ENCODE measurements around the gene KRT16.
"Not testable (repeated sequence)": the region's sequence is repeated elsewhere in the genome, so short reads cannot be mapped to it uniquely, and the experiment has no call there.

The KRT16 gene

GRCh38 chr17:41612376-41613160, at the start of gene KRT16:
KRT16 (minus strand) TSS chr17:41612767; CDS start chr17:41612688, 79 bp downstream.
- not testable (repeated sequence) for H3K36me3 Mint-ChIP-seq (ENCODE audit: low read depth); H3K4me3 Mint-ChIP-seq; H3K27ac Mint-ChIP-seq; H3K27me3 Mint-ChIP-seq (ENCODE audit: low read depth); H3K9me3 Mint-ChIP-seq; H3K4me1 Mint-ChIP-seq (ENCODE audit: low read depth)

DNA sequence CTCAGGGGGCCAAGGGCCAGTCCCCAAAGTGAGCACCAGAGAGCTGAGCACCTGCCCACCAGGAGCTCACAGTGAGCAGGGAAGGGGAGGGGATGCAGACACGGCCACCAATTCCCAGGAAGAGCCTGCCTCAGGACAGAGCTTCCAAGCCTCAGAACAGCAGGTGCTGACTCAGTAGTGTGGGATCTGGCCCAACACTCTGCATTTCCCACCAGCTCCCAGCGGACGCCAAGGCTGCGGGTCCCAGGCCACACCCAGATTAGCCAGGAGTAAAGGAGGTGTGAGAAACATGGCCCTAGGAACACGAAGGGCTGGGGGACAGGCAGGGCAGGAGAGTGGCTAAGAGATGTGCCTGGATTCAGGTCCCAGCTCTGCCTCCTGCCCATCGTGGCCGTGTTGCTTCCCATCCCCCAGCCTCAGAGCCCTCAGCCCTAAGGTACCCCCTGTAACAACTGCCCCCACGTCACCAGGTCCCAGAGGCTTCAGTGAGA, 47.7 kb upstream of the KRT16 start:
- H3K27ac Mint-ChIP-seq: no peak overlapping the region
- H3K27me3 Mint-ChIP-seq (ENCODE audit: low read depth): peaks cover 6% of the 10 kb centered on the region
- H3K36me3 Mint-ChIP-seq (ENCODE audit: low read depth): no peaks in the 10 kb centered on the region
- H3K4me3 Mint-ChIP-seq: no peak overlapping the region
- H3K4me1 Mint-ChIP-seq (ENCODE audit: low read depth): peaks cover 5% of the 10 kb centered on the region
- no peaks in the 10 kb centered on the region for H3K9me3 Mint-ChIP-seq

GRCh38 chr17:41659427-41660212, 47.1 kb upstream of the KRT16 start:
- Mint-ChIP-seq H3K4me1 (ENCODE audit: low read depth) (peaks cover 4% of the 10 kb centered on the region), H3K27ac (no peak overlapping the region), H3K4me3 (no peak overlapping the region), H3K36me3 (ENCODE audit: low read depth) (no peaks in the 10 kb centered on the region), H3K9me3 (no peaks in the 10 kb centered on the region), H3K27me3 (ENCODE audit: low read depth) (peaks cover 6% of the 10 kb centered on the region)

- Mint-ChIP-seq H3K4me3 (no peak overlapping the region), H3K27me3 (ENCODE audit: low read depth) (peaks cover 6% of the 10 kb centered on the region), H3K27ac (no peak overlapping the region), H3K4me1 (ENCODE audit: low read depth) (peaks cover 4% of the 10 kb centered on the region), H3K9me3 (no peaks in the 10 kb centered on the region), H3K36me3 (ENCODE audit: low read depth) (no peaks in the 10 kb centered on the region)
Observed at GRCh38 chr17:41658846-41659245, 46.3 kb upstream of the KRT16 start.

- Mint-ChIP-seq H3K4me3 (no peak overlapping the region), H3K9me3 (no peaks in the 10 kb centered on the region), H3K4me1 (ENCODE audit: low read depth) (peaks cover 4% of the 10 kb centered on the region), H3K27me3 (ENCODE audit: low read depth) (no peaks in the 10 kb centered on the region), H3K27ac (no peak overlapping the region), H3K36me3 (ENCODE audit: low read depth) (no peaks in the 10 kb centered on the region)
Observed at GRCh38 chr17:41657936-41658335, 45.4 kb upstream of the KRT16 start.

DNA sequence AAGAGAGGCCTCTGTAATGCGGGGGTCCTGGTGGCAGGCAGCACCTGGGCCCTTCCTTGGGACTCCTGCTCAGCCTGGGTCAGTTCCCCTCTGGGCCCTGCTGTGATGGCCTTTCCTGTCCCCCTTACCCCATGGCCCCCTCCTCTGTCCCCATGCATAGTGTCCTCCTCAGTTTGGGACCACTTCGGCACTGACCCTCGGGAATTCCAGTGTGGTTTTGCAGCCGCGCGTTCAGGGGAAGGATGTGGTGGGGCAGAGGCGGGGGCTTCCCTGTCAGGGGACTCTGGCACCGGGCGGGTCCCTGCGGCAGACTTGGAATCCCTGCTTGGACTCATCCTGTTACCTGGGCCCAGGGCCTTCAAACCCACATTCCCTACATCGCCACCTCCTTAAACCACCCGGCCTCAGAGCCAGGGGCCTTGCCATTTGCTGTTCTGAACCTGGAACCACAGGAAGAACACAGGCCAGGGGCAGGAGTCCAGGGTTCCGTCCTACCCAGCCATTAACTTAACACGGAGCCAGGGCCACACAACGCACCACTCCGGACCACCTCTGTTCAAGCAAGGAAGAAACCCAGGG, 44.7 kb upstream of the KRT16 start:
- no peak overlapping the region for H3K4me3 Mint-ChIP-seq
- H3K9me3 Mint-ChIP-seq: no peaks in the 10 kb centered on the region
- no peaks in the 10 kb centered on the region for H3K27me3 Mint-ChIP-seq (ENCODE audit: low read depth)
- peaks cover 4% of the 10 kb centered on the region for H3K4me1 Mint-ChIP-seq (ENCODE audit: low read depth)
- no peak overlapping the region for H3K27ac Mint-ChIP-seq
- H3K36me3 Mint-ChIP-seq (ENCODE audit: low read depth): no peaks in the 10 kb centered on the region

DNA sequence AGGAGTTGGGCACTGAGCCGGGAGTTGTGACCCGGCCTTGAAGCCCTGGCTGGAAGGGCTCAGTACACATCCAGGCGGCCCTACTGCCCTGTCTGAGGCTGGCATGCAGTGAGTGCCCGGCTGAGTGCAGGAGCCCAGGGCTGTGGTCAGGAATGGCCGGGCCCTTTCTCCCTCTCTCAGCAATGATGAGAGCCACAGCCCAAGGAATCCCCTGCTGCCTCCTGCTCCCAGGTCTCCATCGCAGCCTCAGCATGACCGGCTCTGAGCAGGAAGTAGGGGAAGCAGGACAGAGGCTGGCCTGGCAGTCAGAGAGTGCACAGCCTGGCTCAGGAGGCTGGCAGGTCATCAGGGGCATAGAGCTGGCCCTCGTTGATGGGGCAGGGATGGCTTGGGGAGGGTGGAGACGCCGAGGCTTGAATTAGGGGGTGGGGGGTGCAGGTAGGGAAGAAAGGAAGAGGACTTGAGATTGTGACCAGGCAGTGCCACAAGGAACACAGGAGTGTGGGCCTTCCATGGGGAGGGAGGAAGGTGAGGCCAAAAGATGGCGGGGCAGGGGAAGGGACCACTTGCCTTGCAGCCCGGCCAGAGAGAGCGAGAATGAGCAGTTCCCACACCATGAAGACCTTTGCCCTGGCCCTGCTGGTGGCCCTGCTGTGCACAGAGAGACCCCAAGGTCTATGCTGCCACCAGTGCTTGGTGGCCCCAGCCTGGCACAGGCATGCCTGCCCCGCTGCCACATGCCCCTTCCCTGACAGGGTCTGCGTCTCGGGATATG, 43.9 kb upstream of the KRT16 start:
- no peaks in the 10 kb centered on the region for H3K36me3 Mint-ChIP-seq (ENCODE audit: low read depth)
- peaks cover 4% of the 10 kb centered on the region for H3K4me1 Mint-ChIP-seq (ENCODE audit: low read depth)
- H3K27me3 Mint-ChIP-seq (ENCODE audit: low read depth): no peaks in the 10 kb centered on the region
- H3K9me3 Mint-ChIP-seq: no peaks in the 10 kb centered on the region
- no peak overlapping the region for H3K27ac Mint-ChIP-seq
- H3K4me3 Mint-ChIP-seq: no peak overlapping the region

GRCh38 chr17:41655611-41656111, 43.1 kb upstream of the KRT16 start:
- no peaks in the 10 kb centered on the region for H3K9me3 Mint-ChIP-seq
- H3K4me3 Mint-ChIP-seq: no peak overlapping the region
- no peaks in the 10 kb centered on the region for H3K36me3 Mint-ChIP-seq (ENCODE audit: low read depth)
- H3K27ac Mint-ChIP-seq: no peak overlapping the region
- H3K27me3 Mint-ChIP-seq (ENCODE audit: low read depth): no peaks in the 10 kb centered on the region
- peaks cover 4% of the 10 kb centered on the region for H3K4me1 Mint-ChIP-seq (ENCODE audit: low read depth)

DNA sequence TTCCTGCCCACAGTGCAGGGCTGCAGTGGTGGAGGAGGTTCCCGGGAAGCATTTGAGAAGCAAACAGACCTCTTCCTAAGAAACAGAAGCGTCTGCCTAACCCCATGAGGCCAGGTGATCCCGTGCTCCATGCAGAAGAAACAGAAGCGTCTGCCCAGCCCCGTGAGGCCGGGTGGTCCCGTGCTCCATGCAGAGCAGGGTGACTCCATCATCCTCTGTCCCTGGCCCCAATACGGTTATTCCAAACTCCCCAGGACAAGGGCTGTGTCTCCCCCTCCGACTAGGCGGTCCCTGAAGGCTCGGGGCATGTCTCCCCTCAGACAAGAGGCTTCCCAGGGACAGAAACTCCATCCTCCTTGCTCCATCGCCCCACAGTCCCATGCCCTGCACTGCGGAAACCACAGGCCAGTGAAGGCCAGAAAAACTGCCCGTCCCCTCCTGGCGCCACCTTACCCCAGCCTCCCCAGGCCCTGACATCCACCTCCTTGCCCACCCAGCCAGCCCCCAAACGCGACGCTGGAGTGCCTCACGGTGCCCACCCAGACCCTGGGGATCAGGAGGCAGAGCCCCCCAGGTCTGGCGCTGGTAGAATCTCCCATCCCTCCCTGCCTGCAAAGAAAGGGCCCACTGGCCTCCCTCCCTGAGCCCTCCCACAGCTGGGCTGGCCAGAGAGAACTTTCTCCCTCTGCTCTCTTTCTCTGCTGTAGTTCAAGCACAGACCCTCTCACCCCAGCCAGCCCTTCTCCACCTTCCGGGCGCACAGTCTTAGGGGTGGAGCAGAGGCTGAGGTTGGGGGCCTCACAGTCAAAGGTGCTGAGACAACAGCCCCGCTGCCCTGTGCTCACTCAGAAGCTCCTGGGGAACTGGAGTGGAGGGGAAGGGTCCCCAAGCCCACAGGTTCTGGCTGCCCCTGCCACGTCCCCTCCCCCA, 42.4 kb upstream of the KRT16 start:
- H3K4me3 Mint-ChIP-seq: no peak overlapping the region
- peaks cover 4% of the 10 kb centered on the region for H3K4me1 Mint-ChIP-seq (ENCODE audit: low read depth)
- H3K36me3 Mint-ChIP-seq (ENCODE audit: low read depth): no peaks in the 10 kb centered on the region
- no peaks in the 10 kb centered on the region for H3K9me3 Mint-ChIP-seq
- H3K27ac Mint-ChIP-seq: no peak overlapping the region
- H3K27me3 Mint-ChIP-seq (ENCODE audit: low read depth): no peaks in the 10 kb centered on the region

- H3K27ac Mint-ChIP-seq: no peak overlapping the region
- H3K4me1 Mint-ChIP-seq (ENCODE audit: low read depth): peaks cover 4% of the 10 kb centered on the region
- no peaks in the 10 kb centered on the region for H3K27me3 Mint-ChIP-seq (ENCODE audit: low read depth)
- H3K4me3 Mint-ChIP-seq: no peak overlapping the region
- H3K9me3 Mint-ChIP-seq: no peaks in the 10 kb centered on the region
- no peaks in the 10 kb centered on the region for H3K36me3 Mint-ChIP-seq (ENCODE audit: low read depth)
Observed at GRCh38 chr17:41653892-41654677, 41.5 kb upstream of the KRT16 start.

DNA sequence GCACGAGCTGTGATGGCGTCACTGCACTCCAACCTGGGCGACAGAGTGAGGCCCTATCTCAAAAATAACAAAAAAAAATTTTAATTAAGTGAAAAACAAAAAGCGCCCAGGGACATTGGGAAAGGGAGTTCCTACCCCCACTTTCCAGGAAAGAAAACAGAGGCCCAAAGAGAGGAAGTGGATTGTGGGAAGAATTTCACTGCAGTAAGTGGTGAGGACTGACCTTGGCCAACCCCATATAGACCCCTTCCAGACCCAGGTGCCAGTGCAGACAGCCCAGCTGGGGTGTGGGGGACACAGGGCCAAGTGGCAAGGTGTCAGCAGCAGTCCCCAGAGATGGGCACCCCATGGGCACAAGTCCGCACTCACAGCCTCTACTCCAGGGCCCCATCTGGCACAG, 40.9 kb upstream of the KRT16 start:
- Mint-ChIP-seq H3K36me3 (ENCODE audit: low read depth) (no peaks in the 10 kb centered on the region), H3K9me3 (no peaks in the 10 kb centered on the region), H3K4me1 (ENCODE audit: low read depth) (peaks cover 6% of the 10 kb centered on the region), H3K4me3 (no peak overlapping the region), H3K27me3 (ENCODE audit: low read depth) (no peaks in the 10 kb centered on the region), H3K27ac (no peak overlapping the region)

DNA sequence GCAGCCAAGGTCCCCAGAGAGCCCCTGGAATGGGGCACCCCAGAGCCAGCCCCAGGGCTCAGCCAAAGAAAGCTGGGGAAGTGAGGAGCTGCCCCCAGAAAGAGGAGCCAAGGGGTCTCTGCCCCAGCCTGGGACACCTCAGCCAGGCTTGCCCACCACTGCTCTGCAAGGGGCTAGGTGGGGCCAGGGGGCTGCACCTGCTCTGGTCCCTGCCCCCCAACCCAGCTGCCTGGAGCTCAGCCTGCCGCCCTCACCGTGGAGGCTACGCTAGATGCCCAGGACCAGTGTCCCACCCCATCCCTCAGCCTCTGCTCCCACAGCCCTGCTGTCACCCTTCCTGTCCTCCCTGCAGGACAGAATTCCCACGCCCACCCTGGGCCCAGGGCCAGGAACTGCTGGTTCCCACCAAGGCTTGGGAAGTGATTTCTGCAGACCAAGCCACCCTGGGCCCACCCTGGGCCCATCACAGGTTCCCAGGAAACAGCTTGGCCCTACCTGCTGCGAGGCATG, 39.9 kb upstream of the KRT16 start:
- no peak overlapping the region for H3K4me3 Mint-ChIP-seq
- no peaks in the 10 kb centered on the region for H3K27me3 Mint-ChIP-seq (ENCODE audit: low read depth)
- H3K36me3 Mint-ChIP-seq (ENCODE audit: low read depth): no peaks in the 10 kb centered on the region
- H3K27ac Mint-ChIP-seq: no peak overlapping the region
- no peaks in the 10 kb centered on the region for H3K9me3 Mint-ChIP-seq
- H3K4me1 Mint-ChIP-seq (ENCODE audit: low read depth): peaks cover 9% of the 10 kb centered on the region

Measured in T-helper 1 cell treated with Interleukin-12 subunit alpha and Interleukin-12 subunit beta and Interleukin-4 antibody, amounts not matched to agents 30 μg/mL and 1 μg/mL, for 36 hours (primary cell).